H1 (cell line): ENCODE results near the gene CCDC14. TPM values are rescaled to one million over a fixed set of nuclear protein-coding genes. Genes with fewer than 3 reads are reported as not detected.

ENCODE experiments used
- CTCF ChIA-PET: fragments of 300-600 bp; sonication (Branson Sonifier 250); formaldehyde crosslinking; loops from one replicate; lab custom pipeline; 2021; ENCODE audit not compliant: partially characterized antibody; lab: Charles Lee
- POLR2A ChIA-PET: fragments of 300-600 bp; sonication (Branson Sonifier 250); formaldehyde crosslinking; loops from one replicate; lab custom pipeline; 2021; ENCODE audit warnings: inconsistent platforms; ENCODE audit not compliant: partially characterized antibody; lab: Charles Lee
- DNase-seq, 2 experiments: peaks; one replicate each; pipeline versions ENCODE4 v3.0.0 to v3.0.0-alpha.2; 2010 to 2022; ENCODE audit warnings: low spot score in 2 of 2, low read depth in 1 of 2, mixed read lengths in 1 of 2
- FAIRE-seq: peaks from 2 replicates; lab custom pipeline; 2011; peaks lifted over from hg19 to GRCh38; lab: Jason Lieb, UNC
- H2AFZ ChIP-seq: 2 replicates; pipeline ENCODE4 v1.8.1; 2012; ENCODE audit warnings: low read length, inconsistent platforms
- H2AK5ac ChIP-seq: 2 replicates; pipeline ENCODE4 v1.6.1; 2013; ENCODE audit warnings: low read depth, low read length
- H2BK120ac ChIP-seq: replicated peaks from 2 replicates; pipeline ENCODE3; 2013; ENCODE audit warnings: low read depth, low read length, inconsistent platforms
- H2BK12ac ChIP-seq: 2 replicates; pipeline ENCODE4 v1.6.1; 2013; ENCODE audit warnings: low read depth, low read length
- H2BK15ac ChIP-seq: 2 replicates; pipeline ENCODE4 v1.6.1; 2013; ENCODE audit warnings: low read length
- H2BK20ac ChIP-seq: 2 replicates; pipeline ENCODE4 v1.6.1; 2013; ENCODE audit warnings: low read length
- H2BK5ac ChIP-seq: 2 replicates; pipeline ENCODE4 v1.6.1; 2013; ENCODE audit warnings: low read depth, low read length
- H3K14ac ChIP-seq: 2 replicates; pipeline ENCODE4 v1.6.1; 2013; ENCODE audit warnings: inconsistent platforms; ENCODE audit not compliant: insufficient read length
- H3K18ac ChIP-seq: 2 replicates; pipeline ENCODE4 v1.6.1; 2013; ENCODE audit warnings: low read length; ENCODE audit errors: extremely low read depth
- H3K23ac ChIP-seq: 2 replicates; pipeline ENCODE4 v1.6.1; 2013; ENCODE audit warnings: inconsistent platforms; ENCODE audit not compliant: insufficient read length
- H3K23me2 ChIP-seq: 2 replicates; pipeline ENCODE4 v1.6.1; 2013; ENCODE audit warnings: low read depth, low read length
- H3K27ac ChIP-seq: 2 replicates; pipeline ENCODE4 v1.6.1; 2011; ENCODE audit warnings: low read depth, low read length, inconsistent platforms
- H3K27me3 ChIP-seq, 4 experiments: replicated peaks in 1 of 4; 1 replicate in 1 of 4; 2 replicates in 3 of 4; pipeline versions ENCODE4 v1.6.1 to v1.8.1; 2011 to 2013; ENCODE audit warnings: low read length in 3 of 4, mild to moderate bottlenecking in 3 of 4, inconsistent platforms in 2 of 4, mixed read lengths in 2 of 4, moderate library complexity in 1 of 4; ENCODE audit not compliant: control insufficient read depth in 3 of 4, insufficient read depth in 3 of 4; ENCODE audit errors: extremely low read depth in 1 of 4
- H3K36me3 ChIP-seq, 4 experiments: 2 replicates each; pipeline versions ENCODE4 v1.6.1 to v1.8.1; 2011 to 2013; ENCODE audit warnings: mild to moderate bottlenecking in 4 of 4, low read length in 3 of 4, moderate library complexity in 2 of 4, control low read depth in 1 of 4, inconsistent platforms in 1 of 4; ENCODE audit not compliant: insufficient read depth in 4 of 4, control insufficient read depth in 2 of 4
- H3K4ac ChIP-seq: replicated peaks from 2 replicates; pipeline ENCODE3; 2013; ENCODE audit warnings: low read length, low read depth, mixed read lengths, inconsistent platforms; ENCODE audit not compliant: insufficient read length
- H3K4me1 ChIP-seq, 4 experiments: replicated peaks in 1 of 4; 1 replicate in 1 of 4; 2 replicates in 3 of 4; pipeline versions ENCODE4 v1.6.1 to v1.8.1; 2011 to 2013; ENCODE audit warnings: low read length in 3 of 4, inconsistent platforms in 2 of 4, mixed read lengths in 1 of 4; ENCODE audit not compliant: insufficient read depth in 4 of 4, control insufficient read depth in 3 of 4
- H3K4me2 ChIP-seq, 2 experiments: 2 replicates each; pipeline versions ENCODE4 v1.6.1 to v1.8.1; 2011 to 2013; ENCODE audit warnings: low read depth in 2 of 2, low read length in 2 of 2, control low read depth in 1 of 2, inconsistent platforms in 1 of 2, mild to moderate bottlenecking in 1 of 2; ENCODE audit not compliant: insufficient read depth in 1 of 2
- H3K4me3 ChIP-seq, 4 experiments: fragments of 200-600, 300-600 bp in 1 of 4; sonication (generic), shearing (Covaris generic), sonication (Bioruptor Twin) in 1 of 4; 2 replicates each; pipeline versions ENCODE4 v1.5.1 to v1.8.1; 2011 to 2016; ENCODE audit warnings: low read length in 4 of 4, low read depth in 3 of 4, control low read depth in 2 of 4, inconsistent platforms in 2 of 4, mild to moderate bottlenecking in 2 of 4, mixed read lengths in 1 of 4, moderate library complexity in 1 of 4; ENCODE audit not compliant: insufficient read depth in 2 of 4; ENCODE audit errors: extremely low read depth in 1 of 4
- H3K56ac ChIP-seq: replicated peaks from 2 replicates; pipeline ENCODE3; 2013; ENCODE audit warnings: low read depth, mild to moderate bottlenecking, mixed read lengths, low read length, inconsistent platforms; ENCODE audit not compliant: insufficient read length
- H3K79me1 ChIP-seq: 2 replicates; pipeline ENCODE4 v1.6.1; 2013; ENCODE audit warnings: low read depth, low read length, control low read depth
- H3K79me2 ChIP-seq, 2 experiments: 2 replicates each; pipeline versions ENCODE4 v1.6.1 to v1.8.1; 2012 to 2013; ENCODE audit warnings: low read length in 2 of 2, mild to moderate bottlenecking in 2 of 2, inconsistent platforms in 1 of 2; ENCODE audit not compliant: insufficient read depth in 2 of 2, control insufficient read depth in 1 of 2
- H3K9ac ChIP-seq, 4 experiments: replicated peaks in 1 of 4; 1 replicate in 1 of 4; 2 replicates in 3 of 4; pipeline versions ENCODE4 v1.6.1 to v1.8.1; 2011 to 2013; ENCODE audit warnings: low read depth in 3 of 4, low read length in 3 of 4, control low read depth in 2 of 4, mild to moderate bottlenecking in 2 of 4, moderate library complexity in 2 of 4, inconsistent platforms in 1 of 4; ENCODE audit errors: extremely low read depth in 1 of 4
- H3K9me3 ChIP-seq, 2 experiments: 2 replicates each; pipeline versions ENCODE4 v1.6.1 to v1.8.1; 2012 to 2013; ENCODE audit warnings: mild to moderate bottlenecking in 2 of 2, moderate library complexity in 2 of 2, control low read depth in 1 of 2, inconsistent platforms in 1 of 2, low read depth in 1 of 2, low read length in 1 of 2, mixed read lengths in 1 of 2; ENCODE audit not compliant: insufficient read depth in 2 of 2
- H4K20me1 ChIP-seq, 2 experiments: replicated peaks in 1 of 2; 2 replicates each; pipeline versions ENCODE3 to v1.8.1; 2011 to 2013; ENCODE audit warnings: inconsistent platforms in 2 of 2, low read length in 2 of 2, mild to moderate bottlenecking in 1 of 2; ENCODE audit not compliant: insufficient read depth in 2 of 2, control insufficient read depth in 1 of 2
- H4K5ac ChIP-seq: 2 replicates; pipeline ENCODE4 v1.6.1; 2013; ENCODE audit warnings: low read length, low read depth, mixed read lengths, inconsistent platforms; ENCODE audit not compliant: insufficient read length
- H4K8ac ChIP-seq: 2 replicates; pipeline ENCODE4 v1.8.0; 2013; ENCODE audit warnings: mild to moderate bottlenecking, moderate library complexity, low read length, inconsistent platforms; ENCODE audit not compliant: insufficient read depth; ENCODE audit errors: extremely low read depth
- H4K91ac ChIP-seq: replicated peaks from 2 replicates; pipeline ENCODE3; 2013; ENCODE audit warnings: low read length, mixed read lengths, inconsistent platforms; ENCODE audit not compliant: insufficient read length
- POU5F1 ChIP-seq: IDR thresholded peaks from 2 replicates; pipeline ENCODE4 v1.6.1; 2011; ENCODE audit warnings: low read depth, mild to moderate bottlenecking, low read length, moderate library complexity
- SIX5 ChIP-seq: IDR thresholded peaks from 2 replicates; pipeline ENCODE4 v1.6.1; 2011; ENCODE audit warnings: mild to moderate bottlenecking, low read depth, low read length
- WGBS, 2 experiments: shearing (Covaris generic) in 1 of 2; methylation state at CpG; one replicate each; pipeline versions ENCODE4 v1.1.6 to v1.1.7; 2013 to 2015; ENCODE audit warnings: low lambda C conversion rate in 2 of 2, mixed read lengths in 2 of 2, inconsistent platforms in 1 of 2, low coverage in 1 of 2, missing lambda C conversion rate in 1 of 2; ENCODE audit not compliant: insufficient replicate concordance in 2 of 2, insufficient coverage in 1 of 2, insufficient read length in 1 of 2; ENCODE audit errors: extremely low coverage in 1 of 2, missing lambda C conversion rate in 1 of 2; 5-methylcytosine and 5-hydroxymethylcytosine counted together
- polyA plus RNA-seq, 7 experiments: library from polyadenylated mRNA; depleted of rRNA in 3 of 7; stranded (reverse) in 5 of 7; unstranded in 2 of 7; fragments of >200 nt in 5 of 7; fragments of 200-250 nt in 2 of 7; gene quantifications; 1 replicate in 5 of 7; 2 replicates in 1 of 7; 4 replicates in 1 of 7; pipeline versions ENCODE4 v1.2.1 to v1.2.3, GENCODE V29; 2011 to 2013; ENCODE audit warnings: missing spikeins in 2 of 7, mixed read lengths in 2 of 7
- total RNA-seq: library from RNA; stranded (reverse); fragmentation: NEBNext Ultra II Directional; extraction: Animal tissue kit (Norgen Biotek cat#: 25700); gene quantifications from 2 replicates; pipeline ENCODE4 v1.2.1, GENCODE V29; 2021

Gene CCDC14
- total and polyA plus RNA-seq, 2 of the 8 experiments (the other 6 are each of a cell fraction or from before 2014, with no cell fraction given), result 53.6 to 95.7 TPM

DNA sequence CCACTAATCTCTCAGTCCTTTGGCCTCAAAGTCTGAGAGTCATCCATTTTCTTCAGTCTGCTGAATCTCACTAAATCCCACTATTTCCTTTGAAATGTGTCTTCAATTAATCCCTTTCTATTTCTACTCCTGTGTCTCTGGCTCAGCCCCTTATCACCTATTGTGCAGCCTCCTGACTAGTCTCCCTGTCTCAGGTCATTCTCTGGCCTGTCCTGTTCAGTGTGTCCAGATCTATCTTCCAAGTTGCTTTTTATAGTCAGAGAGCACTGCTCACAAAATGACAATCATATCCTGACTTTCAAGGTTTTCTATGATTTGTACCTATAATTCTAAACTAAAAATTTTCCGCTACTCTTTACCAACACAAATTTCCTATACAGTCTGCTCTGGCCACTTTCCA, 23.3 kb upstream of the CCDC14 start:
- Histone ChIP-seq H3K27me3 (peaks cover 0 to 11% (median 5%) of the 10 kb centered on the region in 4 experiments; a peak in 5 of 7 replicates), H2AFZ (no peak overlapping the region), H3K23me2 (no peaks in the 10 kb centered on the region), H3K4ac (no peak overlapping the region), H3K14ac (no peak overlapping the region), H2BK5ac (no peak overlapping the region), H3K79me2 (no peaks in the 10 kb centered on the region), H3K4me3 (no peak overlapping the region), H4K5ac (no peak overlapping the region), H3K27ac (no peak overlapping the region), H3K18ac (no peak overlapping the region), H3K56ac (no peak overlapping the region), H3K9ac (no peak overlapping the region), H3K4me2 (no peak overlapping the region), H4K8ac (no peak overlapping the region), H2BK120ac (no peak overlapping the region), H3K23ac (no peak overlapping the region), H3K36me3 (no peaks in the 10 kb centered on the region), H2AK5ac (no peak overlapping the region), H4K91ac (no peak overlapping the region), H4K20me1 (no peaks in the 10 kb centered on the region), H3K4me1 (no peaks in the 10 kb centered on the region; a peak in 1 of 7 replicates), H3K79me1 (no peaks in the 10 kb centered on the region), H2BK12ac (no peak overlapping the region), H2BK15ac (no peak overlapping the region), H3K9me3 (no peaks in the 10 kb centered on the region), H2BK20ac (no peak overlapping the region)
- no peak for FAIRE-seq
- WGBS, 2 experiments, result 94 to 100% methylated on average over 1 of the region's 1 CpG
- CTCF ChIA-PET, result no interaction called here
- no peak for DNase-seq
- POLR2A ChIA-PET, result interaction anchor here (1.2 kb wide), 1 partner anchor 398 kb away, joined by 3 read pairs; no protein-coding TSS in a partner anchor
- TF ChIP-seq SIX5 (no peak), POU5F1 (no peak)
